Neural cell (in vitro differentiated cells): ENCODE measurements around the gene MGLL. TPM values are rescaled to one million over a fixed set of nuclear protein-coding genes. Genes with fewer than 3 reads are reported as not detected.

Experiments used
- H2AFZ ChIP-seq: fragments of 200-600, 300-800 bp; sonication (generic), shearing (Covaris generic); 2 replicates; pipeline ENCODE4 v1.6.0; 2014; ENCODE audit warnings: low read depth, mild to moderate bottlenecking, antibody characterized with exemption, low read length, moderate library complexity
- H3F3A ChIP-seq: fragments of 200-600 bp; shearing (Covaris generic); 2 replicates; pipeline ENCODE4 v1.6.1; 2016; ENCODE audit warnings: mild to moderate bottlenecking, moderate library complexity, mixed read lengths, antibody characterized with exemption, low read length; ENCODE audit not compliant: insufficient read depth, poor library complexity, severe bottlenecking
- H3K27ac ChIP-seq: fragments of 200-600, 300-800 bp; sonication (generic), shearing (Covaris generic); 2 replicates; pipeline ENCODE4 v1.5.1; 2014; ENCODE audit warnings: mild to moderate bottlenecking, low read length, moderate library complexity
- H3K27me3 ChIP-seq: fragments of 300-800, 200-600 bp; sonication (generic), shearing (Covaris generic); 2 replicates; pipeline ENCODE4 v1.6.0; 2014; ENCODE audit warnings: mild to moderate bottlenecking, low read depth, low read length, moderate library complexity; ENCODE audit not compliant: insufficient read depth
- H3K36me3 ChIP-seq: fragments of 300-800, 200-600 bp; sonication (generic), shearing (Covaris generic); 2 replicates; pipeline ENCODE4 v1.5.1; 2014; ENCODE audit warnings: mild to moderate bottlenecking, antibody characterized with exemption, low read length, moderate library complexity; ENCODE audit not compliant: insufficient read depth
- H3K4me2 ChIP-seq: fragments of 300-800, 200-600 bp; sonication (generic), shearing (Covaris generic); 2 replicates; pipeline ENCODE4 v1.6.0; 2014; ENCODE audit warnings: mild to moderate bottlenecking, low read length
- H3K4me3 ChIP-seq: fragments of 300-800, 200-600 bp; sonication (generic), shearing (Covaris generic); 2 replicates; pipeline ENCODE4 v1.5.1; 2014; ENCODE audit warnings: mild to moderate bottlenecking, low read length, moderate library complexity
- H3K79me2 ChIP-seq: fragments of 200-600 bp; shearing (Covaris generic); replicated peaks from 2 replicates; pipeline ENCODE4 v1.6.0; 2014; ENCODE audit warnings: mild to moderate bottlenecking, low read length, moderate library complexity; ENCODE audit not compliant: insufficient read depth
- H3K9ac ChIP-seq: fragments of 300-800, 200-600 bp; sonication (generic), shearing (Covaris generic); 2 replicates; pipeline ENCODE4 v1.6.1; 2016; ENCODE audit warnings: mild to moderate bottlenecking, low read length, mixed read lengths
- H3K9me2 ChIP-seq: fragments of 200-600 bp; shearing (Covaris generic); 2 replicates; pipeline ENCODE4 v1.6.1; 2016; ENCODE audit warnings: mild to moderate bottlenecking, low read length, mixed read lengths; ENCODE audit not compliant: insufficient read depth
- H3K9me3 ChIP-seq: fragments of 200-600, 300-800 bp; sonication (generic), shearing (Covaris generic); 2 replicates; pipeline ENCODE4 v1.6.1; 2016; ENCODE audit warnings: mild to moderate bottlenecking, mixed run types, low read length, moderate library complexity, mixed read lengths
- H4K20me1 ChIP-seq: fragments of 200-600 bp; shearing (Covaris generic); 2 replicates; pipeline ENCODE4 v1.6.1; 2016; ENCODE audit warnings: mild to moderate bottlenecking, mixed run types; ENCODE audit not compliant: insufficient read depth
- MXI1 ChIP-seq: fragments of 450-650 bp; conservative IDR thresholded peaks from 2 replicates; pipeline ENCODE4 v1.6.1; 2014; ENCODE audit warnings: antibody characterized with exemption, mild to moderate bottlenecking; ENCODE audit not compliant: poor library complexity, severe bottlenecking
- POLR2AphosphoS5 ChIP-seq: IDR thresholded peaks from 2 replicates; pipeline ENCODE4 v1.6.1; 2012
- RAD21 ChIP-seq: fragments of 450-650 bp; conservative IDR thresholded peaks from 2 replicates; pipeline ENCODE4 v1.6.1; 2014; ENCODE audit warnings: antibody characterized with exemption, mild to moderate bottlenecking, moderate library complexity
- TAF1 ChIP-seq: IDR thresholded peaks from 2 replicates; pipeline ENCODE4 v1.6.1; 2012; ENCODE audit warnings: low read depth
- polyA plus RNA-seq: library from polyadenylated mRNA; depleted of rRNA; stranded (reverse); fragments of >200 nt; gene quantifications from 2 replicates; pipeline ENCODE4 v1.2.3, GENCODE V29; 2014
- TF ChIP-seq, protein P1 (sequence below): fragments of 450-650 bp; IDR thresholded peaks from 2 replicates; pipeline ENCODE4 v1.5.1; 2014; ENCODE audit warnings: antibody characterized with exemption, mild to moderate bottlenecking, moderate library complexity; ENCODE audit not compliant: poor library complexity, severe bottlenecking
- TF ChIP-seq, protein P2 (sequence below): IDR thresholded peaks from 2 replicates; pipeline ENCODE4 v1.6.1; 2012; ENCODE audit warnings: borderline replicate concordance

MGLL gene
- polyA plus RNA-seq, 1 donor from 2014 or later = 2.0 TPM

DNA sequence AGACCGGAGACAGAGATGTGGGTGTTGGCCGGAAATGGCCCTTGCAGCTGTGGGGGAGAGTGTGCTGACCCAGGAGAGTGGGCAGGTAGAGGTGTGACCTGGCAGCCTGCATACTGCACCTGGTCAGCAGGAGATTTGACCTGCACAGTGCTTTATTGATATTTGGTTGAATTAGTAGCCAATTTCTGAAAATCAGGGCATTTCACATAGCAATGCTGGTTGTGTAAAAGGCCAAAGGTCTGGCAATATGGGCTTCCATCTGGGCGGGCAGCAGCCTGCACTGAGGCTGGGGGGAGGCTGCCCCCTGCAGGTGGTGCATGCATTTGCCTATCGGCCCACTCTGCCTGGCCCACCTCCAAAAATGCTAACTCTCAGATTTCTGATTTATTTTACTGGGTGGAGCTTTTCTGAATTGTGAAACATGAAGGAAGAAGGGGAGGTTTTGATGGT lies 9.4 kb upstream of the MGLL start:
- H4K20me1 ChIP-seq = no peaks in the 10 kb centered on the region
- H2AFZ ChIP-seq = no peak overlapping the region
- no peak overlapping the region for H3K4me3 ChIP-seq

DNA sequence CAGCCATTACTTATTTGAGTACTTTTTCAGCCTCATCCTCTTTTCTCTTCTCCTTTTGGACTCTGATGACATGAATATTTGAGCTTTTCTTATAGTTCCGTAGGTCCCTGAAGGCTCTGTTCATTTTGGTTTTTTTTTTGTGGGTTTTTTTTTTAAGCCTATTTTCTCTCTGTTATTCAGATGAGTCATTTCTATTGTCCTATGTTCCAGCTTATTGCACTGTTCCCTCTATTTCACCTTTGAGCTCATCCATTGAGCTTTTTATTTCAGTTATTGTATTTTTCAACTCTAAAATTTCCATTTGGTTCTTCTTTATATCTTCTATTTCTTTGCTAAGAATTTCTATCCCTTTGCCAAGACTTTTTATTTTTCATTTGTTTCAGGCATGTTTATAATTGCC lies 7.2 kb upstream of the MGLL start:
- Histone ChIP-seq H3F3A (no peaks in the 10 kb centered on the region), H3K4me2 (no peak overlapping the region), H2AFZ (no peak overlapping the region), H3K9ac (no peak overlapping the region), H3K79me2 (no peaks in the 10 kb centered on the region), H3K36me3 (no peaks in the 10 kb centered on the region), H4K20me1 (no peaks in the 10 kb centered on the region), H3K9me2 (no peaks in the 10 kb centered on the region), H3K27ac (no peak overlapping the region), H3K4me3 (no peak overlapping the region), H3K27me3 (peaks cover under 1% of the 10 kb centered on the region), H3K9me3 (peaks cover 6% of the 10 kb centered on the region)
- TF ChIP-seq POLR2AphosphoS5 (no peak), TAF1 (no peak)

More for the DNA sequence above, 9.4 kb upstream of the MGLL start:
- Histone ChIP-seq H3K4me2 (no peak overlapping the region), H3K36me3 (no peaks in the 10 kb centered on the region), H3K27ac (no peak overlapping the region), H3K9me2 (no peaks in the 10 kb centered on the region), H3K79me2 (no peaks in the 10 kb centered on the region), H3K9ac (no peak overlapping the region), H3F3A (no peaks in the 10 kb centered on the region), H3K9me3 (peaks cover 6% of the 10 kb centered on the region), H3K27me3 (no peaks in the 10 kb centered on the region)
- TF ChIP-seq RAD21 = no peak
- TF ChIP-seq, protein P1, sequence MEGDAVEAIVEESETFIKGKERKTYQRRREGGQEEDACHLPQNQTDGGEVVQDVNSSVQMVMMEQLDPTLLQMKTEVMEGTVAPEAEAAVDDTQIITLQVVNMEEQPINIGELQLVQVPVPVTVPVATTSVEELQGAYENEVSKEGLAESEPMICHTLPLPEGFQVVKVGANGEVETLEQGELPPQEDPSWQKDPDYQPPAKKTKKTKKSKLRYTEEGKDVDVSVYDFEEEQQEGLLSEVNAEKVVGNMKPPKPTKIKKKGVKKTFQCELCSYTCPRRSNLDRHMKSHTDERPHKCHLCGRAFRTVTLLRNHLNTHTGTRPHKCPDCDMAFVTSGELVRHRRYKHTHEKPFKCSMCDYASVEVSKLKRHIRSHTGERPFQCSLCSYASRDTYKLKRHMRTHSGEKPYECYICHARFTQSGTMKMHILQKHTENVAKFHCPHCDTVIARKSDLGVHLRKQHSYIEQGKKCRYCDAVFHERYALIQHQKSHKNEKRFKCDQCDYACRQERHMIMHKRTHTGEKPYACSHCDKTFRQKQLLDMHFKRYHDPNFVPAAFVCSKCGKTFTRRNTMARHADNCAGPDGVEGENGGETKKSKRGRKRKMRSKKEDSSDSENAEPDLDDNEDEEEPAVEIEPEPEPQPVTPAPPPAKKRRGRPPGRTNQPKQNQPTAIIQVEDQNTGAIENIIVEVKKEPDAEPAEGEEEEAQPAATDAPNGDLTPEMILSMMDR = no peak
- TF ChIP-seq, protein P2, sequence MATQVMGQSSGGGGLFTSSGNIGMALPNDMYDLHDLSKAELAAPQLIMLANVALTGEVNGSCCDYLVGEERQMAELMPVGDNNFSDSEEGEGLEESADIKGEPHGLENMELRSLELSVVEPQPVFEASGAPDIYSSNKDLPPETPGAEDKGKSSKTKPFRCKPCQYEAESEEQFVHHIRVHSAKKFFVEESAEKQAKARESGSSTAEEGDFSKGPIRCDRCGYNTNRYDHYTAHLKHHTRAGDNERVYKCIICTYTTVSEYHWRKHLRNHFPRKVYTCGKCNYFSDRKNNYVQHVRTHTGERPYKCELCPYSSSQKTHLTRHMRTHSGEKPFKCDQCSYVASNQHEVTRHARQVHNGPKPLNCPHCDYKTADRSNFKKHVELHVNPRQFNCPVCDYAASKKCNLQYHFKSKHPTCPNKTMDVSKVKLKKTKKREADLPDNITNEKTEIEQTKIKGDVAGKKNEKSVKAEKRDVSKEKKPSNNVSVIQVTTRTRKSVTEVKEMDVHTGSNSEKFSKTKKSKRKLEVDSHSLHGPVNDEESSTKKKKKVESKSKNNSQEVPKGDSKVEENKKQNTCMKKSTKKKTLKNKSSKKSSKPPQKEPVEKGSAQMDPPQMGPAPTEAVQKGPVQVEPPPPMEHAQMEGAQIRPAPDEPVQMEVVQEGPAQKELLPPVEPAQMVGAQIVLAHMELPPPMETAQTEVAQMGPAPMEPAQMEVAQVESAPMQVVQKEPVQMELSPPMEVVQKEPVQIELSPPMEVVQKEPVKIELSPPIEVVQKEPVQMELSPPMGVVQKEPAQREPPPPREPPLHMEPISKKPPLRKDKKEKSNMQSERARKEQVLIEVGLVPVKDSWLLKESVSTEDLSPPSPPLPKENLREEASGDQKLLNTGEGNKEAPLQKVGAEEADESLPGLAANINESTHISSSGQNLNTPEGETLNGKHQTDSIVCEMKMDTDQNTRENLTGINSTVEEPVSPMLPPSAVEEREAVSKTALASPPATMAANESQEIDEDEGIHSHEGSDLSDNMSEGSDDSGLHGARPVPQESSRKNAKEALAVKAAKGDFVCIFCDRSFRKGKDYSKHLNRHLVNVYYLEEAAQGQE = no peak

DNA sequence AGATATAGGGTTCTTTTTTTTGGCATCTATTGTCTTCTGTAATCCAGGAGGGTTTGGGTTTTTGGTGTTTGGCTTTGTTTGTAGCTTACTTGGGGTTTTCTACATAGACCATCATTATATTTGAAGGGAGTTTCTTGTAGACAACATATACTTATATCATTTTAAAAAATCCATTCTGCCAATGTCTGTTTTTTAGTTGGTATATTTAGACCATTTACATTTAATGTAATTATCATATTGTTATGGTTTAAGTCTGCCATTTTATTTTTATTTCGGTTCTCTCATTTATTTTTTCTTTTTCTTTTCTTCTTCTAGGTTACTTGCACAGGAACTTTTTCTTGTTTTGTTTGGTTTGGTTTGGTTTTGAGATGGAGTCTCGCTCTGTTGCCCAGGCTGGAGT lies 5.5 kb upstream of the MGLL start:
- H3K9me3 ChIP-seq = peaks cover 6% of the 10 kb centered on the region
- H3K27ac ChIP-seq = no peak overlapping the region

More for the DNA sequence above, 5.5 kb upstream of the MGLL start:
- no peaks in the 10 kb centered on the region for H3K36me3 ChIP-seq
- H3K9ac ChIP-seq = no peak overlapping the region
- no peak overlapping the region for H2AFZ ChIP-seq
- no peak overlapping the region for H3K4me3 ChIP-seq
- H3F3A ChIP-seq = no peaks in the 10 kb centered on the region
- no peak overlapping the region for H3K4me2 ChIP-seq
- H3K27me3 ChIP-seq = peaks cover 15% of the 10 kb centered on the region
- TF ChIP-seq POLR2AphosphoS5 (no peak), MXI1 (no peak), TAF1 (no peak)
- TF ChIP-seq, protein P1 = no peak
- TF ChIP-seq, protein P2 = no peak
- H4K20me1 ChIP-seq = no peaks in the 10 kb centered on the region
- H3K79me2 ChIP-seq = no peaks in the 10 kb centered on the region
- no peaks in the 10 kb centered on the region for H3K9me2 ChIP-seq
